Mesothelial cell of epicardium (in vitro differentiated cells): ENCODE data around the gene GPD2. TPM values are rescaled to one million over a fixed set of nuclear protein-coding genes. Genes with fewer than 3 reads are reported as not detected.

Experiments
- DNase-seq, 2 experiments: peaks; one replicate each; pipeline ENCODE4 v3.0.0; 2021; ENCODE audit warnings: low spot score in 2 of 2; ENCODE audit not compliant: unreplicated experiment in 2 of 2
- H3K27ac Mint-ChIP-seq: 2 replicates; pipeline ENCODE4 v1.8.0; 2021; ENCODE audit warnings: mixed read lengths
- H3K27me3 Mint-ChIP-seq: 2 replicates; pipeline ENCODE4 v1.8.0; 2021; ENCODE audit warnings: low read depth, mixed read lengths
- H3K36me3 Mint-ChIP-seq: 2 replicates; pipeline ENCODE4 v1.8.0; 2021; ENCODE audit warnings: mixed read lengths
- H3K4me1 Mint-ChIP-seq: 2 replicates; pipeline ENCODE4 v1.8.0; 2021; ENCODE audit warnings: mixed read lengths
- H3K4me3 Mint-ChIP-seq: 2 replicates; pipeline ENCODE4 v1.8.0; 2021; ENCODE audit warnings: mild to moderate bottlenecking, moderate library complexity, mixed read lengths
- H3K9me3 Mint-ChIP-seq: 2 replicates; pipeline ENCODE4 v1.8.0; 2021; ENCODE audit warnings: mixed read lengths
- total RNA-seq: library from RNA; stranded (reverse); gene quantifications from 3 replicates; pipeline ENCODE4 v1.2.1, GENCODE V29; 2021
- TF ChIP-seq, protein P1 (sequence below): fragments of 200-600 bp; sonication (generic); IDR thresholded peaks from one replicate; pipeline ENCODE4 v1.5.0; 2021; ENCODE audit warnings: antibody characterized with exemption; ENCODE audit not compliant: unreplicated experiment

GPD2 gene
- total RNA-seq, 1 donor from 2014 or later, result 21.7 TPM

DNA sequence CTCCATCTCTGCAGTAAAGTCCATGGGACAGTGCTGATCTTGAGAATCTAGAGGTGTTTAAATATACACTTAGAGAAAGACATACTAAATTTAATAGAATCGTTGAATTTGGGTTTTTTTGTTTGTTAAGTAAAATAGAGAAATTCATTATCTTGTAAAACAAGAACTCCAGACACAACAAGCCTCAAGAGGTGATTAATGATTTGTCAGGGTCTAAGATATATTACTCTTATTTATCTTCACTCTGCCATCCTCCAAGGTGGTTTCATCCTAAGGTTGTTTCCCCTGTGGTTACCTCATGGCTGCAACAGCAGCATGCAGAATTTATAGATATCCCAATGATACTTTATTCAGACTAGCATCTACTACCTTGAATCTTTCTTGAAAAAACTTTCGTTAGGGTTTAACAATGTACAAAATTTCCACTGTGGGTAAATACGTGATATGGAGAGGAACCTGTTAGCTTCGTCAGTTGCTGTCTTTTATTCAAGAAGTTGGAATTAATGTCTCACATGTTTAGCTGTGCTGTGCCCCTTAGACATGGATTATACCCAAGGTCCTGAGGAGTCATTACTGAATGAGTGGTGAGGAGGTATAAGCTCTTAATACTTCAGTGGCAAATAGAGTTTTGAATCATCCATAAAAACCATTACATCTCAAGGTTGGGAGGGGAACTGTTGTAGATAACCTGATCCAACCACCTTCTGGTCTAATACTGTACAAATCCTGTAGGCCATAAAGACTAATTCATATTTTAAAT lies 128.0 kb downstream of the GPD2 start:
- H3K9me3 Mint-ChIP-seq, result no peaks in the 10 kb centered on the region
- no peak overlapping the region for H3K27ac Mint-ChIP-seq
- H3K27me3 Mint-ChIP-seq, result no peaks in the 10 kb centered on the region
- no peaks in the 10 kb centered on the region for H3K36me3 Mint-ChIP-seq
- H3K4me3 Mint-ChIP-seq, result no peak overlapping the region
- no peaks in the 10 kb centered on the region for H3K4me1 Mint-ChIP-seq
- TF ChIP-seq, protein P1, sequence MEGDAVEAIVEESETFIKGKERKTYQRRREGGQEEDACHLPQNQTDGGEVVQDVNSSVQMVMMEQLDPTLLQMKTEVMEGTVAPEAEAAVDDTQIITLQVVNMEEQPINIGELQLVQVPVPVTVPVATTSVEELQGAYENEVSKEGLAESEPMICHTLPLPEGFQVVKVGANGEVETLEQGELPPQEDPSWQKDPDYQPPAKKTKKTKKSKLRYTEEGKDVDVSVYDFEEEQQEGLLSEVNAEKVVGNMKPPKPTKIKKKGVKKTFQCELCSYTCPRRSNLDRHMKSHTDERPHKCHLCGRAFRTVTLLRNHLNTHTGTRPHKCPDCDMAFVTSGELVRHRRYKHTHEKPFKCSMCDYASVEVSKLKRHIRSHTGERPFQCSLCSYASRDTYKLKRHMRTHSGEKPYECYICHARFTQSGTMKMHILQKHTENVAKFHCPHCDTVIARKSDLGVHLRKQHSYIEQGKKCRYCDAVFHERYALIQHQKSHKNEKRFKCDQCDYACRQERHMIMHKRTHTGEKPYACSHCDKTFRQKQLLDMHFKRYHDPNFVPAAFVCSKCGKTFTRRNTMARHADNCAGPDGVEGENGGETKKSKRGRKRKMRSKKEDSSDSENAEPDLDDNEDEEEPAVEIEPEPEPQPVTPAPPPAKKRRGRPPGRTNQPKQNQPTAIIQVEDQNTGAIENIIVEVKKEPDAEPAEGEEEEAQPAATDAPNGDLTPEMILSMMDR, result no peak
- no peak for DNase-seq

DNA sequence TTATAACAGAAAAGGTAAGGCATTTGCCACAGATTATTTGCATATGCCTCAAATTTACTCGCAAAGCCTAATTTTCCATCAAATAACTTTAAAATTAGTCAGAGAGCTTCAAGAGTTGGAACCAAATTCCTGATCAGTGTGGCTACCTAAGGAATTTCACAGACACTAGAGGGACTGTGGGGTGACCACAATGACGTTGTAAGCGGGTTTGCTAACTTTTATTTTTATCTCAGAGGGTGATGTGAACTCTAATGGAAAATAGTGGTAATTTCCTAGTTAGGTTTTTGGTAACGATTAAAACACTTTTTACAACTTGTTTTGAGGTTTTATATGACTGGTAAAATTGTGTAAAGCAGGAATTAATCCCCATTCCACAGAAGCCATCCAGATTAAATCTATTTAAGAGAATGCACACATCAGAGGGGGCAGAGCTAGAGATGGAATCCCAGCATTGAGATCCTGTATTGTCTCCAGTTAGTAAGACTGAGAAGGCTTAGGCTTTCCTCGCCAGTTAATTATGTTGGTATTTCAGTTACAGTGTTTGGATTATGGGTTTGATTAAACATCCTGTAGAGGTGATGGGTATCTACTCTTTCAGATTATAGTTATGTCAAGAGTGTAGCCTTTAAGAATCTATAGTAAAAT lies 129.0 kb downstream of the GPD2 start:
- no peak for DNase-seq
- Mint-ChIP-seq H3K27me3 (no peaks in the 10 kb centered on the region), H3K36me3 (no peaks in the 10 kb centered on the region), H3K27ac (no peak overlapping the region), H3K4me1 (no peaks in the 10 kb centered on the region), H3K9me3 (no peaks in the 10 kb centered on the region), H3K4me3 (no peak overlapping the region)
- TF ChIP-seq, protein P1, result no peak

DNA sequence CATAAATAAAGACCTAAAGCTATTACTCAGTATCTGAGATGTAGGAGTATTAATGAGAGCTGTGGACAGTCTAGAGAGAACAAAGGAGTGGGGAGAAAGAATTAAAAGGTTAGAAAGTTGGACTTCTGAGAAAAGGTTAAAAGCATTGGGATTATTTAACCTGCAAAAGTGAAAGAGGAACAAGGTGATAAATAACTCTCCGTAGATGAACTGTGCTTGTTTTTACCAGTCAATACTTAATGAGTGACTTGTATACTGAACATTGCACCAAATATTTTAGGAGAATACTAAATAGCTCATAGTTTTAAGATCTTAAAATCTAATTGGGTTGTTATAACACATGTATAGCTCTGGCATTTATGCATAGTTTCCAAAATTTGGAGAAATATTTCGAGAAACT lies 137.5 kb downstream of the GPD2 start:
- TF ChIP-seq, protein P1, result no peak
- Mint-ChIP-seq H3K27me3 (no peaks in the 10 kb centered on the region), H3K36me3 (peaks cover 17% of the 10 kb centered on the region), H3K4me1 (peaks cover 2% of the 10 kb centered on the region), H3K4me3 (no peak overlapping the region), H3K27ac (no peak overlapping the region), H3K9me3 (peaks cover 7% of the 10 kb centered on the region)
- no peak for DNase-seq

DNA sequence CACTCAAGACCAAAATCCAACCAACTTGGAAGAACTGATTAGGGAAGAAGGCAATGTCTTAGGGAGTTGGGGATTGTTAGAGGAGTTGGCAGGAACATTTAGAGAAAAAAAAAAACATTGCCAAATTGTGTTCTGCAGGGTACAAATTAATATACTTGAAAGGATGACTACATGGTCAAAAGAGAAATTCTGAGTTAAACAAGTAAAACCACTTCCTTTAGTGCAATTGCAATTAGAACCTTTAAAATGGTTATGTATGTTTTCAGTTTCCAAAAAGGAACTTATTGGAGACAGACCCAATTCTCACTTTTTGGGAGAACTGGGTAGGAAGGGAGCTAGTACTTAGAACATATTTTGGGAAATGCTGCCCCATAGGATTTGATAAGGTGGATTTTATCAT lies 137.9 kb downstream of the GPD2 start:
- no peak overlapping the region for H3K4me3 Mint-ChIP-seq
- no peak overlapping the region for H3K27ac Mint-ChIP-seq
- TF ChIP-seq, protein P1, result no peak
- peaks cover 7% of the 10 kb centered on the region for H3K9me3 Mint-ChIP-seq
- H3K36me3 Mint-ChIP-seq, result peaks cover 19% of the 10 kb centered on the region
- H3K27me3 Mint-ChIP-seq, result no peaks in the 10 kb centered on the region
- peaks cover 2% of the 10 kb centered on the region for H3K4me1 Mint-ChIP-seq
- no peak for DNase-seq

DNA sequence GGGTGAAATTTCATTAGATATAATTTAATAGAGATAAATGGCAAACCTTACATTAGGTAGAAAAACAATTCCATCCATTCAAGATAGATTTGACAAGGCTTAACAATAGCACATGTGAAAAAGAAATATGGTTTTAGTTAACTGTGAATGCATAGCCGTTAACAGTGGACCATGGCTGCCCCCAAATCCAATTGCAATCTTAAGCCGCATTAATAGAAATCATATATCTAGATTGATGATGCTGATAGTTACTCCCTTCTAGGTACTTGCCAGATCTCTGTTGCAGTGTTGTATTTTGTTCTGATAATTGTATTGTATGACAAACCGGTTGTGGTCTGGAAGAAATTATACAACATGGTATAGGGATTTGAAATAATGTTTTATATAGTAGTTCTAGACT lies 139.8 kb downstream of the GPD2 start:
- Mint-ChIP-seq H3K27me3 (no peaks in the 10 kb centered on the region), H3K9me3 (peaks cover 7% of the 10 kb centered on the region), H3K4me1 (peaks cover 9% of the 10 kb centered on the region), H3K36me3 (peaks cover 14% of the 10 kb centered on the region), H3K27ac (no peak overlapping the region), H3K4me3 (no peak overlapping the region)
- TF ChIP-seq, protein P1, result no peak
- DNase-seq, result no peak
